Cardiac fibroblast (primary cell): Measurements from ENCODE around the gene AGK.
"Not testable (repeated sequence)": the region's sequence is repeated elsewhere in the genome, so short reads cannot be mapped to it uniquely, and the experiment has no call there.

Experiments
- DNase-seq, 2 donors: peaks; one replicate each; pipeline versions ENCODE4 v3.0.0 to v3.0.0-alpha.2; 2010; ENCODE audit warnings: low read depth in 2 of 2
- H3K4me3 ChIP-seq, 2 donors: replicated peaks in 1 of 2; 1 replicate in 1 of 2; 2 replicates in 1 of 2; pipeline ENCODE4 v1.5.1; 2011; ENCODE audit warnings: low read depth in 2 of 2, low read length in 2 of 2, mild to moderate bottlenecking in 2 of 2, moderate library complexity in 1 of 2
- CTCF ChIP-seq: IDR thresholded peaks from one replicate; pipeline ENCODE4 v1.5.1; 2011; ENCODE audit warnings: low read depth, mild to moderate bottlenecking, low read length, inconsistent platforms

AGK gene

DNA sequence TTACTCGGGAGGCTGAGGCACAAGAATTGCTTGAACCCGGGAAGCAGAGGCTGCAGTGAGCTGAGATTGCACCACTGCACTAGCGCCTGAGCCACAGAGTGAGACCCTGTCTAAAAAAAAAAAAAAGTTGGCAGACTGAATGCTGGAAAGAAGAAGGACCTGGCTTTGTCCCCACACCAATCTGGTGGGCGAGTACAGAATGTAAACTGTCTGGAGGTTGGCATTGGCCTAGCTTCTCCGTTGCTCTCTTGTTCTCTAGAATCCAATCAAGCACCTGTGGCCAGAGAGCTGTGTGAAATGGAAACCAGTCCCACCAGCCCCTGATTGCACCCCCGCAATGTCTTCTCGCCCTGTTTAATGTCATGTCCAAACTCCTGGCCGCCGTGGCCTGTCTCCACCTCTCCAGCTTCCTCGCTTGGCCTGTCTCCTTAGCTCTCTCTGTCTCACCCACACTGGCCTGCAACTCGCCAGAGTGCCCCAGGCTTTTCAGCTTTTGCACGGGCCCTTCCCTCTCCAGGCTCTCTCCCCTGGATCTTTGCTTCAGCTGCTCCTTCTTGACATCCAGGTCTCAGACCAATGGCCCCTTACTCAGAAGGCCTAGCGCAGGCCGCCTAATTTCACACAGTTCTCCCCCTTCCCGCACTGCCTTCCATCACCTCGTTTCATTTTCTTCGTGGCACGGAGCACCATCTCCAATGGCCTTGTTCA is 670 bp upstream of the AGK start:
- peak in 1 of 2 donors; percentile 19 for DNase-seq
- TF ChIP-seq CTCF, result no peak
- H3K4me3 ChIP-seq, result peak overlapping the region; percentile 81 to 84

GRCh38 chr7:141551782-141552181 is 572 bp downstream of the AGK start:
- TF ChIP-seq CTCF, result no peak
- H3K4me3 ChIP-seq, result peak overlapping the region; percentile 81 to 84
- DNase-seq, result no peak

DNA sequence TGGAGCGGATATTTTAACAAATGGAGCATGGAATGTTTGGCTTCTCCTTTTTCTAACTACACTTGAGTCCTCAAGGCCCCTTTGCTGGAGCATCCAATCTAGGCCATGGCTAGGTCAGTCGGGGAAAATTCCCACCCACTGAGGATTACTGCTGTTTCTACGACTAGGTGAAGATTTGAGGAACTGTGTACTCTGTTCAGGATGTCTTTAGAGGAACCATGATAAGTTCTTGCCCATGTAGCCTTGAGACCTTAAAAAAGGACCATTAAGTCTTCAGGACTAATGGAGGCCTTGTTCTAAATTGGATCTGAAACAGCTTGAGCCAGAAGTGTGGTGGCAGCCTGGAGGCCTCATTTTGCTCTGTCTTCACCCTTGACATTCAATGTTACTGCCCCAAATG is 6.2 kb downstream of the AGK start:
- H3K4me3 ChIP-seq, result no peak overlapping the region
- no peak for DNase-seq
- TF ChIP-seq CTCF, result no peak

DNA sequence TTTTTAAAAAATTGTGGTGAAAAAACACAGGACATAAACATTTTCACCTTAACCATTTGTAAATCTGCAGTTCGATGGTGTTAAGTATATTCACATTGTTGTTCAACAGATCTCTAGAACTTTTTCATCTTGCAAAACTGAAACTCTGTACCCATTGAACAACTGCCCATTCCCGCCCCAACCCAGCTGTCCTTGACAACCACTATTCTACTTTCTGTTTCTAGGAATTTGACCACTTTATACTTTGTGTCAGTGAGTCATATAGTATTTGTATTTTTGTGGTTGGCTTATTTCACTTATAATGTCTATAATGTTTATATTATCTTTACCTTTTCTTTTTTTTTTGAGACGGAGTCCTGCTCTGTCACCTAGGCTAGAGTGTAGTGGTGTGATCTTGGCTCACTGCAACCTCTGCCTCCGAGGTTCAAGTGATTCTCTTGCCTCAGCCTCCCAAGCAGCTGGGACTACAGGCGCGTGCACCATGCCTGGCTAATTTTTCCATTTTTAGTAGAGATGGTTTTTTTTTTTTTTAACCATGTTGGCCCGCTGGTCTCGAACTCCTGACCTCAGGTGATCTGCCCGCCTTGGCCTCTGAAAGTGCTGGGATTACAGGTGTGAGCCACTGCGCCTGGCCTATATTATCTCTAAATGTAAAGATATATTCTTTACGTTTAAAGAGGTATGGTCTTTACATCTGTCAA is 6.8 kb downstream of the AGK start:
- H3K4me3 ChIP-seq, result not testable (repeated sequence)
- DNase-seq, result peak; percentile 23 to 59

GRCh38 chr7:141558544-141559183 is 7.5 kb downstream of the AGK start:
- no peak for TF ChIP-seq CTCF
- no peak overlapping the region for H3K4me3 ChIP-seq
- DNase-seq, result peak; percentile 38 to 66

DNA sequence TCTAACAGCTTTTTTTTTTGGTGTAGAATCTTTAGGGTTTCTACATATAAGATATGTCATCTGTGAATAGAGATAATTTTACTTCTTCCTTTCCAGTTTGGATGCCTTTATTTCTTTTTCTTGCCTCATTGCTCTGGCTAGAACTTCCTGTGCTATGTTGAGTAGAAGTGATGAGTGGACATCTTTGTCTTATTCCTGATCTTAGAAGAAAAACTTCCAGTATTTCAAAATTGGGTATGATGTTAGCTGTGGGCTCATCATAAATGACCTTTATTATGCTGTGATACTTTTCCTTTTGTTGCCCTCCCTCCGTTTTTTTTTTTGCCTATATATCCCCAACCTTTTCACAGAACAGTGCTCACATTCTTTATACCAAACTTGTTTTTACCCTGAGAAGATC is 8.8 kb downstream of the AGK start:
- TF ChIP-seq CTCF, result no peak
- no peak for DNase-seq

DNA sequence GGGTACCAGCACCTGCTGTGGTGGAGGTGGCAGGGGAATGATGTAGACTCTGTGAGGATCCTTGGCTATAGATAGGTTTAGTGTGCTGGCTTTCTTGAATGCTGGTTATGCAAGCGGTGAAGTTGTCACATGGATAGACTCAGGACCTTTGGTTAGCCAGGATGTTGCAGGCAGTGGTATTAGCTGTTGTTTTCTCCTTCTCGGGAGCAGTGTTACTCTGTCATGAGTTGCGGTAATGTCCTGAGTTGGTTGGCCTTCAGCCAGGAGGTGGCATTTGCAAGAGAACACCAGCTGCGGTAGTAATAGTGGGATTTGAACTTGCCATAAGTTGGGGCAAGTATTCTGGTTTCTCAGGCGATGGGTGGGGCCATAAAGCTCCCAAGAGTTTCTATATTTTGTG is 10.8 kb downstream of the AGK start:
- no peak overlapping the region for H3K4me3 ChIP-seq
- no peak for TF ChIP-seq CTCF
- no peak for DNase-seq

More for the DNA sequence above, 8.8 kb downstream of the AGK start:
- H3K4me3 ChIP-seq, result no peak overlapping the region
